Stimulated activated CD4-positive, alpha-beta T cell treated with anti-CD3 and anti-CD28 coated beads, TNF-alpha, amount 100 ng/mL, for 4 hours (primary cell): ENCODE measurements around the gene TSPAN18.
"Not testable (repeated sequence)": the region's sequence is repeated elsewhere in the genome, so short reads cannot be mapped to it uniquely, and the experiment has no call there.

Experiments used
- DNase-seq, 3 experiments: peaks; one replicate each; pipeline ENCODE4 v3.0.0-alpha.2; 2020; ENCODE audit warnings: low read depth in 3 of 3

The TSPAN18 gene

DNA sequence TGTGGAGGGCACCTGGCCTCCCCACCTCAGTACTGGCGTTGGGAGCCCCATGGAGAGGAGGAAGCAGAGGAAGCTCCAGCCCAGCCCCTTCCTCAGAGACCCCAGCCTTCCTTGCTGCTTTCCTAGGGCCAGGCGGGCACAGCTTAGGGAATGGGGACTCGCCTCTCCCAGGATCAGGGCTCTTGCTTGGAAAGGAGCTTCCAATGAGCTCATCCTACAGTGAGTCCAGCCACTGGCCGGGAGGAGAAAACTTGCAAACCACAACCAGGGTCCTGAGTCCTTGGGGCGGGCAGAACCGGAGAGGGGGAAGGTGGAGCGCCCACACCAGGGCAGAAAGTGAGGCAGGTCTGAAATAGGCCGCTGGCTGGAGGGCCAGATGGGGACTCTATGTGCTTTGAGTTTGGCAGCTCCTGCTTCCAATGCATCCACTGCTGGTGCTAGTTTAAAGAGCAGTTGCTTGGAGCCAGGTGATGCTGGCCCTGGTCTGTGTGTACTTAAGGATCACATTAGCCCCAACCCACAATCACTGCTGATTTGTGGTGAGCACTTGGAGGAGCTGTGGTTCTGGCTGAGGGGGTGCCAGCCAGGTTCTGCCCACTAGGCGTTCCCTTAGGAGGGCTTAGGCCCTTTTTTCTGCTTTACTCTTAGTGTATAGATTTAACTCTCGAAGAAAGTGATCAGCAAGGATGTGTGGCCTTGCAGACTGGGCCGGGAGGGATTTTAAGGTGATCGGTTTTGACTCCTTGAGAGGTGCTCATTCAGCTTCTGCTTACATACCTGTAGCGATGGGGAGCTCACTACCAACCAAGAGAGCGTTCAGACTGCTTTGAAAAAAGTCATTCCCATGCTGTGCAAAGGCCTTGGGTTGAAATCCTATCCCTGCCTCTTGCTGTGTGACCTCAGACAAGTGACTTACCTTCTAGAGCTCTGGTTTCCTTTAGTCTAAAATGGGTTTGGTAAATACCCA is 142.0 kb downstream of the TSPAN18 start:
- DNase-seq: no peak

DNA sequence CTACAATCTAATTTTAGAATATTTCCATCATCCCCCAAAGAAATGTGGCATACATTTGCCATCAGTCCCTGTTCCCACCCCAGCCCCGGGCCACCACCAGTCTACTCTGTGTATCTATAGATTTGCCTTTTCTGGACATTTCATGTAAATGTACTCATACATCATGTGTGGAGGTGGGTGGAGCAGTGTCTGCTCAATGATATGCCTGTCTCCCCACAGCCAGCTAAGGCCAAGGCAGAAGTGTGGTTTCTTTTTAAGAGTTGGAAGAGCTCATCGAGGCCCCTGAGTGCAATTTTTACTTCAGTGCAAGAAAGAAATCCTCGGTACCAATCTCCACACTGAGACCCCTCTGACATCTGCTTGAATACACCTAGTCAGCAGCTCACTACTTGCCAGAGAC is 143.4 kb downstream of the TSPAN18 start:
- no peak for DNase-seq

DNA sequence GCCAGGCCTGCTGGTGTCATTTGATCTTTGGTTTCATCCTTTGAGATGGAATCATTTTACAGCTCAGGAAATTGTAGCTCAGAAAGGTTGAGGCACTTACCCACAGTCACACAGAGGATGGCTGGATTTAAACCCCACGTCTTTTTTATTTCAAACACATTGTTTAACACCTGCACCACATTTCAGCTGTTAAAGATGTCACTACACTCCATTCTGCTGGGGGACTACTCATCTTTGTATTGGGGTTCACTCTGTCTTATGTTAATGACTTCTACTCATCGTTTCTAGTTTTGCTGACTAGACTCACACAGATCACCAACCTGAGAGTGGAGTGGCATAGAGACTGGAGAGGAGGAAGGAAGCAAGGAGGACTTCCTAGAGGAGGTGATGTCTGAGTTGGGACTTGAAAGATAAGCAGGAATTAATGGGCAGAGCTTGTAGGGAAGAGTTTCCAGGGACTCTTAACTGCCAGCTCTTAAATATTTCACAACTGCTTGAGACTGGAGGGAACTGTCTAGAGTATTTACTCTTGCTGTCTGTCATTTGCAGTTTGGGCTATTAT is 143.9 kb downstream of the TSPAN18 start:
- no peak for DNase-seq

DNA sequence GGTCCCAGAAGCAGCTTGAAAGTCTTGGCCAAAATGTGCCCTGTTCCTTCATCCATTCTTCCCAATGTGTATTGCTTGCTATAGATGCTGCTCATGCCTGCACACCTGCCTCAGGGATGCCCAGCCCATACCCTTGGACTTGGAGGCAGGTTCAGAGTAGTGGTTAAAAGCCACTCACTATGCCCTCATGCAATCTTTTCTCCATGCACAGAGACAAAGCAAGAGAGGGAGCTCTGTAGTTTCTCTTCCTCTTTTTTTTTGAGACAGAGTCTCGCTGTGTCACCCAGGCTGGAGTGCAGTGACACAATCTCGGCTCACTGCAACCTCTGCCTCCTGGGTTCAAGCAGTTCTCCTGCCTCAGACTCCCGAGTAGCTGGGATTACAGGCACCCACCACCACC is 144.9 kb downstream of the TSPAN18 start:
- DNase-seq: not testable (repeated sequence)

DNA sequence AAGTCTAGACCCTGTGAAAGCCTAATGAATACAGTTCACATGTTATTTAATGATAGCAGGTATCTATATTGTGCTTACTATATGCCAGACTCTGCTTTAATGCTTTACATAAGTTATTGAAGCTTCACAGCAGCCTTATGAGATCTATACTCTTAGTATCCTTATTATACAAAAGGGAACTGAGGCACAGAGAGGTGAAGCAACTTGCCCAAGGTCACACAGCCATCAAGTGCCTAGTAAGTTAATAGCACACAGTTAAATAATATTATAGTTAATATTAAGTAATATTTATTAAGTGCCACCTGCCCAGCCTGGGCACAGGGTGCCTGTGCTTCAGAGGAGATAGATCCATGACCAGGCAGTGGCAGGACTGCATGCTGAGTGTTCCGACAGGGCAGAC is 145.8 kb downstream of the TSPAN18 start:
- DNase-seq: no peak

DNA sequence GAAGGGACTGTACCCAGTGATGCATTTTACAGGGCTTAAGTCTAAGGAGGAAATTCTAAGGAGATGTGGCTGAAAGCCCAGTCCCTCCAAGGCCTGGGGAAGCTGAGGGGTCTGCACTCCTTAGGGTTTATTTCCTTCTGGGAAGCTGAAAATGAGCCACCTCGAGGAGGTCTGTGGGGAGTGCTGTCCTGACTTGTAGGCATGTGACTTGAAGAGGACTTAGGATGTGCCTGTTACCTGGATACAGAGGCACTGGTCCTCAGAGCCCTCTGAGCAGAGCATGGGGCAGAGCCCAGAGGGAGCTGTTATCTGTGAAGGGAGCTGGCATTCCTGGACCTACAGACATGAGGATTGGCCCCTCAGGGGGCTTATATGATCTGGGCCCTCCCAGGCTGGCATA is 146.8 kb downstream of the TSPAN18 start:
- no peak for DNase-seq

DNA sequence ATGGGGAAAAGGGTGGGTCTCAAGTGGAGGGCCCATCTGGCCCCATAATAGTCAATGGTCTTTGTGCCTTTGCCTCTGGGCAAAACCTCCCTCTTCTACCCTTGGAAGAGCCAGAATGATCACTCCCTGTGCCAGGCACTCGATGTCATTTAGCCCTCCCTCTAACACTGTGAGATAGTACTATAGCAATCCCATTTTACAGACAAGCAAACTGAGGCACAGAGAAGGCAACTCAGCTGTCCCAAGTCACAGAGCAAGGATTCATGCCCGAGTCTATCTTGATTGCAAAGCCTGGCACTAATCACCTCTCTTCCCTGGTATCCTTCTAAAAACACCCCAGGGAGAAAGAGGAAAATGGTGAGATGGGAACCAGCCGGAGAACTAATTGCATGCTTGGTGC is 147.5 kb downstream of the TSPAN18 start:
- no peak for DNase-seq

DNA sequence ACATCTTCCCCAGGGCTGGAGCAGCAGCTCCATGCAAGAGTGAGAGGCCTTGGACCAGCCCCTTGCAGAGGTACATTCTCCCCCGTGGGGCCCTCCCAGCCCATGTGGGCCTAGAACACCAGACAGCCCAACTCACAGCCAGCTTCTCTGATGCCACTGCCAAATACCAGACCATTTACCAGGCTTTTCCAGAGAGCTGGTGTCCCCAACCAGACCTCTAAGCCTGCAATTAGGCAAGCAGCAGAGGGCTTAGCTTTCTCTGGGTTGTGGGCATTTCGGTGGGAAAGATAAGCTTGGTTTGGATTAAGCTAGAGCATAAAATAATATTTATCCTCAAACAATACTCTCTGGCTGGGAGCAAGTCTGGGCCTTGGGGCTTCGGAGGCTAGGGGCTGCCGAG is 148.3 kb downstream of the TSPAN18 start:
- DNase-seq: no peak

DNA sequence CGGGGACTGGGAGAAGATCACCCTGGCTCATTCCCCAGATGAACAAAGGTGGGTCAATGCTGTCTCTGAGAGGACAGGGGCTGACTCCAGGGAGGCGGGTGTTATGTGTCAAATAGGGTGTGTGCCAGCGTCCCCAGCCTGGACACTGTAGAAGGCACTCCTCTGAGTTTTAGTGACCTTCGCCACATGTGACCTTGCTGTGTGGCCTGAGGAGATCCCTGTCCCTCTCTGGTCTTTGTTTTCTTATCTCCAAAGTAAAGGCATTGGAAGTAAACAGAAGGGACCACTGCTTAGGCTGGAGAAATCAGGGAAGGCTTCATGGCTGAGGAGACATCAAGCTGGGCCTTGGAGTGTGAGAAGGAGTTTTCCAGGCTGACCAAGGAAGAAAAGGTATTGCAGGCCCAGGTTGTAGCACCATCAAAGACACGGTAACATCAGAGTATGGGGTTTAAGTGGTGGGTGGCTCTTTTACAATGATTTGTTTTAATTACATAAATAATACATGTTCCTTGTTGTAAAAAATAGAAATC is 149.5 kb downstream of the TSPAN18 start:
- no peak for DNase-seq

DNA sequence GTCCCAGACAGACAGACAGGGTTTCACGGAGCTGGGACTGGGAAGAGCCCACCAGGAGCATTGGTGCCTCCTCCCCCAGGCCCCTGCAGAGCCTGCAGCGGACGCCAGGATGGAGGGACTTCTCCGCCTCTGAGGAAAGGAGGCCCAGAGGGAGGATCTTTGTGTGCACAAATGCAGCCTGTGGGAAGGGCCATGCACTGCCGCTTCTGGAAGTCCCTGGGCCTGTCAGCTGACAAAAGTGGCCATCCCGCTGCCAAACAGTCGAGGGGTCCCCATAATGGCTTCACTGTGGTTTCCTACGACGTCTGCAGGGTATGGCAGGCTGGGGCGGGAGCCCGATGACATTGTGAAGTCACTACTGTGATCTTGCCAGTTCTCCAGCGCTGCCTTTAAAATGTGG is 150.1 kb downstream of the TSPAN18 start:
- no peak for DNase-seq

DNA sequence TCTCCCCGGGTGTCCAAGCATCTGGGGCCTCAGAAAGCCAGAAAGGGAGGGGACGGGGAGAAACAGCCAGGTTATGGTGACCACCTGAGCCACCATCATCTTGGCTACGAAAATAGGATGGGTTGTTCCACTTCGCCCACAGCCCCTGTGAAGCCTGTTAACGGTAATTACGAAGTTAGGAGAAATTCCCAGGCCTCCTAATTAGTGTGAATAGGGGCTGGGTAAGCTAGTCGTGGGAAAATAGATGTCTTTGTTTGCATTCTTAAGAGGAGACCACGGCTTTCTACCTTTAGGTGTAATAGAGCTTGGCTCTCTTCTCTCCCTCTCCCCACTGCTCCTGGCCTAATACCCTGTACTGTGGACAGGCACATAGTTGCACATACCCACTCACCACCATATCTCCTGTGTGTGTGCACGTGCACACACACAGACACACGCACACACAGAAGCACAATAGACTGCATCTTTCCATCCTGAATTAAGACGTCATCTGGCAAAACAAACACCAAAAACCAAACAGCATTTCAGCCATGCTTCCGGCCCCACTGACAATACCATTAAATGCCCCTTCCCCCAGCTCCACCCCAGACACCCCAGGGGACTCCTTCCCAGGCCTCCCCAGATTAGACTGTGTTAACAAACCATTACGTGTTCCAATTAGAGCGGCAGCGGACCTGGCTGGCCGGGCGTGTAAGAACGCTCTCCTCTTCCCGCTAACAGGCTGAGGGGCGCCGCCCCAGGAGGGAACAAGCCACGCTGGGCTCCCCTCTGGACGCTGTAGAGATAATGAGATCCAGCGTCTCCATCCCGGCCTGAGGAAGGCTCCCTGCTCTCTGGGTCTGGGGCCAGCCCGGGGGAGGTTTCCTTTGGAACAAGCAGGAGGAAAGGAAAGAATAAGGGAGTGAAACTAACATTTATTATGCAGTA is 151.1 kb downstream of the TSPAN18 start:
- no peak for DNase-seq

DNA sequence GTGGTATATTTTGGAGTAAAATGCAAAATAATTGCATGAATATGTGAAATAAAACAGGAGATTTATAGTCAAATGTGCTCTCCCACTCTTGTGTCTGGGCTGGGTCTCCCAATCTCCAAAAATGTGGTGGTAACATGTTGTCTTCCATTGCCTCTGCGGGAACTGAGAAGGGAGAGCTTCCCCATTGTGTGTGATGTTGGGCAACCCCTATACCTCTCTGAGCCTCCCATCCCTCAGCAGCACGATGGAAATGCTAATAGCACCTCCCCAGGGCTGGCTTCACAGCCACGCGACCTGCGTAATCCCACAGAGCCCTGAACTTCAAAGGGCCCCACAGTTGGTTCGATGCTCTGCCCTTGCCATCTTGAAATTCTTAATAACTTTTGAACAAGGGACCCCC is 151.9 kb downstream of the TSPAN18 start:
- no peak for DNase-seq

DNA sequence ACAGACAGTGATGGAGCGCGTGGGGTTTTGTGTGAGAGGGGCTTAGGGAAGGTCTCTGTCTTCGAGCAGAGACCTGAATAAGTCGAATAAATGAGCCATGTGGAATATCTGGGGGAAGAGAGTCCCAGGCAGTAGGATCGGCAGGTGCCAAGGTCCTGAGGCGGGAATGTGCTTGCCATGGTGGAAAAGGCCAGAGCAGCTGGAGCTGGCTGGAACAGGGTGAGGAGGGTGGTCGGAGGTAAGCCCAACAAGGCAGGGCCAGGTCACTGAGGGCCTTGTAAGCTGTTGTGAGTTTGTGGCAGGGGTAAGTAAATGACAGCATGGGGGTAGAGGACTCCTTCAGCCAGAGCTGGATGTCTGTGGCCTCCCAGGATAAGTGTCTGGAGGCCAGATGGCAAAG is 152.7 kb downstream of the TSPAN18 start:
- DNase-seq: no peak

DNA sequence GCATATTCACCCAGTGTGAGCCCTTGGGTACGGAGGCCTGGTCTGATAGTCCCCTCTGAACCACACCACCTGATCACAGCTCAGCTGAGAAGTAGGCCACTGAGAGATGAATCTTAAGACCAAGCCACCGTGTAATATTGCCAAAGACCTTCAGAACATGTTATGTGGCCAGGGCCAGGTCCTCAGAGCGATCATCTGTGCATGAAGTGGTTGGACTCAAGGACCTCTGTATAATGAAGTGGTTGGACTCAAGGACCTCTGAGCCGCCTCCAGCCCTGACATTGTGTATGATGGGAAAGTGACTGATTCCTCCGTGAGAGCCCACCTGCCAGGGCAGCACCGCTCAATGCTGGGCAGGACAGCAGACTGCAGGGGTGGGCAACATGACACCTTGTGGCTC is 153.7 kb downstream of the TSPAN18 start:
- no peak for DNase-seq

DNA sequence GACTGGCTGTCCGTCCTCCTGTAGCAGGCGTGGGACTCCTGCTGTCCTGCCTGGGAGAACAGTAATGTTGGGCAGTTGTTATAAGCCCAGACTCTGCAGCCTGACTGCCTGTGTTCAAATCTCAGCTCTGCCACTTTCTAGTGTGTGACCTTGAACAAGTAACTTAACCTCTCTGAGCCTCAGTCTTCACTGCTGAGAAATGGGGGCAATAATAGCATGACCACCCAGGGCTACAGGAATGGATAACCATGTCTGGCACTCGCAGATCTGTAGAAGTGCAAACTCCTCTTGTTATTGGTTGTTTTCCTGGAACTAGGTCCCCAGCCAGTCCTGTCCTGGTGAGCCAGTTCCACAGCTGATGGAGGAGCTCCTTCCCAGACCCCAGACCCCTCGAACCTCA is 154.2 kb downstream of the TSPAN18 start:
- no peak for DNase-seq

DNA sequence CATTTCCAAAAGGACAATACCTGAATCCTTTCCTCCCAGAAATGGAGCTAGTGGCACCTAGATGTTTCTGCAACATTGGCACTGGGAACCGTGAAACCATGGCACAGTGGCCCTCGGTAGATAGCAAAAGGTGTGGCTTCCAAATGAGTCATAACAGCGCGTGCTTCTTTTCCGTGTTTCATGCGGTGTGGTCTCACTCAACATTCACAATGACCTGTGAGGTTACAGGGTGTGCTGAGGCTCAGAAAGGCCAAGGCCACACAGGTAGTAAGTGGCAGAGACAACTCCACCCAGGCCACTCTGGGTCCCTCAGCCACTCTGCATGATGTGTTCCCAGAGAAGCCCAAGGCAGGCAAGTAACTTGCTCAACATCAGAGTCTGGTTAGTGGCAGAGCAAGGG is 156.5 kb downstream of the TSPAN18 start:
- DNase-seq: no peak

DNA sequence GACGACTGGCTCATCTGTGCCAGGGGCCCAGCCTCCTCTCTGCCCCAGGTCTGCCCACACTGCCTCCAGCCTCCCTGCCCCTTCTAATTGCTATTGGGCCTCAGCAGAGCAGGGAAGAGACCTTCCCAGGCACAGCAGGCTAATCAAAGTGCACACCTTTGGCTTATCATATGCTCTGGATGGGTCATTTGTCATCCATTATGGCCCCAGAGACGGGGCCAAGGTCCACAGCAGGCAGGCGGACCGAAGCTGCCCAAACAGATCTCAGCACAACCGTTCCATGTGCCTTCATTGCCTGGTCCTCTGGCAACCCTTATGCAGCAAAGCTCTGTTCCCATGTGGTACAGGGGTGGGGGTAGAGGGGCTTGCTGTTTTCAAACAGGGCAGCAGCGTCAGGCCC is 157.3 kb downstream of the TSPAN18 start:
- DNase-seq: no peak

DNA sequence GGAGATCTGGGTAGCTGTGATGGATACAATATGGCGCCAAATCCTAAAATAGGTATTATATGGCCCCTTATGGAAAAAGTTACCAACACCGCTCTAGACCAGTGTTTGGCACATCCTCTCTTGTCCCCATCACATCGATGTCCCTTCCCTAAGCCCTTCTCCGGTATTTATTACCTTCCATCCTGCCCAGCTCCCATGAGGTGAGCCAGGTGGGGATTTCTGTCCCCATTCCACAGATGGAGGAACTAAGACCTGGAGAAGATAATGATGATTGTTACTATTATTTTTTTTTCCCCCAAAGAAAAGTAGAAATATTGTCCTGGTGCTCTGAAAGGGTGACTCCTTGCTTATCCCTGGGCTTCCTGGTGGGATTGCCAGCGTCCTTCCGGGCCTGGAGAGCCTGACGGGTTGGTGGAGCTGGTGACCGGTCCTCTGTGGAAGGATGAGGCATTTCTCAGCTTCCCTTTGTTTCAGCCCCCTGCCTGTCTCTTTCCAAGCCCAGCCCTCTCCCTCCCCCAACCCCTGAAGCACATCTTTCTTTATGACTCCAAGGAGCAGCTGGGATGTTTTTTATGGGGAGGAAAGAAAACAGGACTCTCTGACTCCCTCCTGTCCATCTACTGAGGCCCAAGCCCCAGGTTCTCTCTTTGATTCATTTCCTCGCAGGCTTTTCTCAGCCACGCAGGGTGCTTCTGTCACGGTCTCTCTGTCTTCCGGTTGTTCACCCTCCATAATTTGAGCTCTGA is 158.5 kb downstream of the TSPAN18 start:
- no peak for DNase-seq

DNA sequence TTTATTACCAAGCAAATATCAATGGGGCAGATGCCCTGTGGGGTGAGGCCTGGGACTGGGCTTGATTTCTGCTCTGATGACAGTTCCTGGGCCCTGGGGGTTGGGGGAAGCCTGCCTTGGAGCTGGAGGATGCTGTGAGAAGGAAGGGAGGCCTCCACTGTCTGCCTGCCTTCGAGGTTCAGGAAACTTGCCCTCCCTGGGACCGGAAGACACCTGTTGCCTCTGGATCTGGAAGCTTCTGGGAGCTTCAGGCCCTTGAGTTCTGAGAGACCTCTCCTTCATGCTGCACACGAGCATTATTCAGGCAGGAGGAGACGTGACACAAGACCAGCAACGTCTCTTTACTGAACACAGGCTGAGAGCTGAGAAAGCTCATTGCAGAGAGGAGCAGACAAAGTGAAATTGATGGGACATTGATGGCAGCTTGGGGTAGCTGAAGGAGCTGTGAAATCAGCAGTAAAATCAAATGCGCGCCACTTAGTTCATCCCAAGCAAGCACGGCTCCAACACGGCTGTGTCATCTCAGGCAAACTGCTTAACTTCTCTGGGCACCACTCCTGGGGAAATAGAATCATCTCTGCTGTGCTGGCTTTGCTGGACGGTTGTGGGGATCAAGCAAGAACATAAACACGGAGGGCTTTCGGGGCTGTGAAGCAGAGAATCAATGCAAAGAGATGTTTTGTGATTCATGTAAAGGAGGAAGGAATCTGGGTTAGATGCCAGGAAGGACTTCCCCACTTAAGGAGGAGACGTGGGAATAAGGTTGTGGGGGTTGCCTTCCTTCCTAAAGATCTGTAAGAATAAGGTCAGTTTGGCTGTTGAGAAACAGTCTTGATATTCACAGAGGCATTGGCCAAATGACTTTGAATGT is 159.4 kb downstream of the TSPAN18 start:
- no peak for DNase-seq

DNA sequence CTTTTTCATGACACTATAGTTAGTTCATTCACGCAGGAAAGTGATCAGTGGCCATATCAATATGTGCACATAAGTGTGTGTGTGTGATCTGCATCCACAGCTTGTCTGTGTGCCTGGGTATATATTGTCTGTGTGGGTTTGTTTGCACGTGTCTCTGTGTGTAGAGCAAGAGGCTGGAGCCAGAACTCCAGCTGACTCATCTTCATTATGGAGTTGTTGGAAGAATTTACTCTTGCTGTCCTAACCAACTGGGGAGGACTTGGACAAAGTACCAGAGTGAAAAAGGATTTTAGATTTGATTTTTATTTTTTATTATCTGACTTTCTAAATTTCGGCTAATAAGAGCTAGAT is 160.0 kb downstream of the TSPAN18 start:
- no peak for DNase-seq

DNA sequence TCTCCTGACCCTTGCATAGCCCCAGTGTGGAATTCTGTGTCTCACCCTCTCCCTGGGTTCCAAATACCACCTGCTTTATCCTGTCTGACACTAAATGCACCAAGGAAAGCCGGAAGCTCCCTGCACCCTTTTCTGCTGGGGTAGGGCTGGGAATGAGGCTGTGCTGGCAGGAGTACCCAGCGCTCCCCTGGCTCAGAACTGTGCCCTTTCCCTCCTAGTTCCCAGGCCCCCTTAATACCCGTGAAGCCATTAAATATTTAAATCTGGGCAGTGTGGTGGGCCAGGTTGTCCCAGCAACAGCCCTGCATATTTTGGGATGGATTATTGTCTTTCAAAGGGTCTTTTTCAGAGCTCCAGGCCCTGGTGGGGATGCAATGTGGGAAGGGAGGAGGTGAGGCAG is 160.9 kb downstream of the TSPAN18 start:
- DNase-seq: no peak
